ENCODE results near the gene ERMARD.

Gene ERMARD

GRCh38 chr6:169751242-169752073 lies at the start of gene ERMARD, which contains the start of gene DYNLT2:
ERMARD (plus strand) TSS chr6:169751622; CDS start chr6:169751658, 36 bp downstream.
DYNLT2 (minus strand) TSS chr6:169751572; CDS start chr6:169751458, 114 bp downstream.
- DNase-seq = peak; percentile 85 to 88

GRCh38 chr6:169701954-169702839 lies 49.2 kb upstream of the ERMARD start, which contains the start of the genes C6orf120 and WDR27:
C6orf120 (plus strand) TSS chr6:169702126; CDS start chr6:169702460, 334 bp downstream.
WDR27 (minus strand) TSS chr6:169702029; CDS start chr6:169689005, 13,024 bp downstream.
- DNase-seq = peak; percentile 98

GRCh38 chr6:169702840-169703246 lies 48.6 kb upstream of the ERMARD start:
- no peak for DNase-seq

GRCh38 chr6:169707772-169708171 lies 43.6 kb upstream of the ERMARD start:
- no peak for DNase-seq

GRCh38 chr6:169709293-169709692 lies 42.1 kb upstream of the ERMARD start:
- no peak for DNase-seq

- DNase-seq = no peak
Measured at GRCh38 chr6:169710009-169710408, 41.4 kb upstream of the ERMARD start.

GRCh38 chr6:169714178-169714577 lies 37.2 kb upstream of the ERMARD start:
- no peak for DNase-seq

GRCh38 chr6:169714595-169714994 lies 36.8 kb upstream of the ERMARD start:
- DNase-seq = no peak

- no peak for DNase-seq
Measured at GRCh38 chr6:169719117-169719516, 32.3 kb upstream of the ERMARD start.

GRCh38 chr6:169720207-169720855 lies 31.1 kb upstream of the ERMARD start:
- DNase-seq = no peak

- DNase-seq = peak; percentile 6 to 11
Measured at GRCh38 chr6:169722362-169723199, 28.8 kb upstream of the ERMARD start.

GRCh38 chr6:169723200-169723909 lies 28.1 kb upstream of the ERMARD start:
- DNase-seq = peak; percentile 51 to 59

GRCh38 chr6:169723991-169724493 lies 27.4 kb upstream of the ERMARD start:
- peak in 1 of 2 experiments; percentile 13 for DNase-seq

- peak; percentile 65 to 68 for DNase-seq
Measured at GRCh38 chr6:169724494-169725124, 26.8 kb upstream of the ERMARD start, which contains the start of gene PHF10. PHF10 (minus strand) TSS chr6:169724500; CDS start chr6:169723931, 569 bp downstream.

GRCh38 chr6:169725125-169726048 lies 26.0 kb upstream of the ERMARD start:
- no peak for DNase-seq

- no peak for DNase-seq
Measured at GRCh38 chr6:169726049-169726400, 25.4 kb upstream of the ERMARD start.

GRCh38 chr6:169726963-169727362 lies 24.5 kb upstream of the ERMARD start:
- no peak for DNase-seq

GRCh38 chr6:169729961-169730360 lies 21.5 kb upstream of the ERMARD start:
- no peak for DNase-seq

All from activated CD4-positive, alpha-beta T cell treated with anti-CD3 and anti-CD28 coated beads, Interleukin-2, amount 50 U/mL, for 4 hours (primary cell).